NCI-H1417 (cell line): Measurements from ENCODE around the gene CRTC3.
A peak's percentile ranks its signal among the peaks of the same experiment; 100 is the strongest.
"Not testable (repeated sequence)": the region's sequence is repeated elsewhere in the genome, so short reads cannot be mapped to it uniquely, and the experiment has no call there.

Experiments used
- DNase-seq, 3 experiments: peaks; one replicate each; lab custom pipeline; 2025; lab: John Stamatoyannopoulos, UW

CRTC3 gene

DNA sequence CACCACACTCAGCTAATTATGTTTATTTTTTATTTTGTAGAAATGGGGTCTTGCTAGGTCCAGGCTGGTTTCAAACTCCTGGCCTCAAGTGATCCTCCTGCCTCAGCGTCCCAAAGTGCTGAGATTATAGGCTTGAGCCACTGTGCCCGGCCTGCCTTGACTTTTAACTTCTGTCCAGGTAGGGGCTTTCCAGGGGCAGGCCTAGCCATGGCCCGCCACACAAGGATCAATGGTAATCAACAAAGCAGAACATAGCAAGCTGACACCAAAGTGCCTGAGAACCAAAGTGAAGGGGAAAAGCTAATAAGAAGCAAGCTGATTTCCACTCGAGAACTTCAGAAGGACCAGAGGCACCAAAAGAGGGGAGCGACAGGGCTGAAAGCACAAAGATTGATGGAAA, 9.4 kb upstream of the CRTC3 start:
- no peak for DNase-seq

DNA sequence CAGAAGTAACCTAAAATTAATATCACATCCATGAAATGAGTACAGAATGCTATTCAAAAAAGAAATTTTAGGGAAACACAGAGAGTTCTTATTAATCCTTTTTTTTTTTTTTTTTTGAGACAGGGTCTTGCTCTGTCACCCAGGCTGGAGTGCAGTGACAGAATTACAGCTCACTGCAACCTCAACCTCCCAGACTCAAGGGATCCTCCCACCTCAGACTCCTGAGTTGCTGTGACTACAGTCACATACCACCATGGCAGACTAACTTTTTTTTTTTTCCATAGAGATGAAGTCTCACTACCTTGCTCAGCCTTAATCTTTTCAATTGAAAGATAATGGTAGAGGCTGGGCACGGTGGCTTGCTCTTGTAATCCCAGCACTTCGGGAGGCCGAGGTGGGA, 6.3 kb upstream of the CRTC3 start:
- DNase-seq = no peak

DNA sequence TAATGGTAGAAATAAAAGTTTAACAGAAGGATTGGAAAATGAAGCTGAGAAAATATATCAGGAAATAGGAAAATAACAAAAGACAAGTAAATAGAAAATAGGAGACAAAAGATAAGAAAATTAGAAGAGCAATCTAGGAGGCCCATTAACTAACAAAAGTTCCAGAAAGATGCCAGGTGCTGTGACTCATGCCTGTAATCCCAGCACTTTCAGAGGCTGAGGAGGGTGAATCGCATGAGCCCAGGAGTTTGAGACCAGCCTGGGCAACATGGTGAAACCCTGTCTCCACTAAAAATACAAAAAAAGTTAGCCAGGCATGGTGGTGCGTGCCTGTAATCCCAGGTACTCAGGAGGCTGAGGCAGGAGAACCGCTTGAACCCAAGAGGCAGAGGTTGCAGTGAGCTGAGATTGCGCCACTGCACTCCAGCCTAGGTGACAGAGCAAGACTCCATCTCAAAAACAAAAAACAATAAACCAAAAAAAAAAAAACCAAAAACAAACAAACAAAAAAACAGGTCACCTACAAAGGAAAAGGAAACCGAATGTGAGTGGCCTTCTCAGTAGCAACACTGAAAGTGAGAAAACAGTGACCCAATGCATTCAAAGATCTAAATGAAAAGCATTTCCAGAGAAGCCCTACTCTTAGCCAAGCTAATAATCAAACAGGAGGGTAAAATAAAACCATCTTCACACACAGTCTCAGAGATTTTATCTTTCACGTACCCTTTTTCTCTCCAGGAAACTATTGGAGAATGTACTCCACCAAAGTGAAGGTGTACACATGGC, 5.5 kb upstream of the CRTC3 start:
- not testable (repeated sequence) for DNase-seq

DNA sequence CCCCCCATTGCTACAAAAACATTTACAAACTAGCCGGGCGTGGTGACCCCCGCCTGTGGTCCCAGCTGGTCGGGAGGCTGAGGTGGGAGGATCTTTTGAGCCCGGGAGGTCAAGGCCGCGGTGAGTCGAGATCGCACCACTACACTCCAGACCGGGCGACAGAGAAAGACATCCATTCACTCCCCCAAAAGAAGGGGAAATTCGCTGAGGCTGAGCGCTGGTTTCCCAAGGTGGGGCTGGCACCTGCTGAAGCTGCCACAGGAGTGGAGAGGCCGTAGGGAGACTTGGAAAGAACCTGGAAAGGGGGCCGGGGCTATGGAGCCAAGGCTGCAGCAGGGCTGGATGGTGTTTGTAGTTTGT, 732 bp upstream of the CRTC3 start:
- no peak for DNase-seq

DNA sequence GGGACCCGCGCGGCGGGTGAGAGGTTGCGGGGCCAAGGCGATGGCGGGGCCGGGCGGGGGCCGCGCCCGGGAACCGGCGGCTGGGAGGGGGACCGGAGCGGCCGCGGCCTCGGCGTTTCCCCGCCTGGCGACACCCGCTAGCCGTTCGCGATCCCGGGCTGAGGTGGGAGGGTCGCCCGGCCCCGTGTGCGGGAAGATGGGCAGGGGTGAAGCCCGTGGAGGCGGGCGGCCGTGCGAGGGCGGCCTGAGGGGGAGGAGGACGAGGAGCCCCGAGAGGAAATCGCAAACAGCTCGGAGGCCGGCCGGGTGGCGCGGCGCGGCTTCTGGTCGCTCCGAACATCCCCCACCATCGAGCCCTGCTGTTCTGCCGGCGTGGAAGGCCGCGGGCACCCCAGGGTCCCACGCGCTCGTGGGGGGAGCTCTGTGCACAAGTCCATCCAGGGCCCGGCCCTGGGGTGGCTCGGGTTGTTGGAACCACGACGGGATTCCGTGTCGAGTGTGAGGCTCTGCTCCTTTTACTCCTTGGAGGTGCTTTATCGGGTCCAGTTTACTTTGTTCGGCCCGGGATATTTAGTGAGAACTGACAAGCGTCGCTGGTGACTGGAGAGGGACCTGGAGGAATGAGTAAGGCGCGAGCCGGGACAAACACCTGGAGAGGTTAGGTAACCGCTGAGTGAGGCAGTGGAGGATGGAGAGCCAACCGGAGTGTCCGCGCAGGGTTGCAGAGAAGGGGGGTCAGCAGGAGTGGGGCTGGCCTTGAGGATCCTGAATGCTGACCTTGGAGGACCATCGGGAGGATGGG, 728 bp downstream of the CRTC3 start:
- DNase-seq = peak; percentile 45 to 84 (median 77)

DNA sequence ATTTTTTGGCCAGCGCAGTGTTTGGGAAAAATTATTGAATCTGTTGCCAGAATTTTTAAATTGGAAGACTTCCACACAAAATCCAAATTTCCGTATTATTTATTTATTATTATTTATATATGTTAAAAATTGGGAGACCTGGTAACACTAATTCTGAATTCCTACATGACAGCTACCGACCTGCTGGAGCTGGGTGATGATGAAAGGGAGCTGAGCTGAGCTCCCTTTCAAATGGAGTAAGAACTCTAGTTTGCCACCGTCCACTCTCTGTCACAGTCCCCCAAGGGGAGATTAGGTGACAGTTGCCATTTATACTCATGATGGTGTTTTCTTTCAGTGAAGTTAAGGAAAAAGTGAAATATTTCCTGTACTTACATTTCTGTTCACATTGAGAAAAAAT, 1.4 kb downstream of the CRTC3 start:
- peak in 1 of 3 experiments; percentile 44 for DNase-seq

DNA sequence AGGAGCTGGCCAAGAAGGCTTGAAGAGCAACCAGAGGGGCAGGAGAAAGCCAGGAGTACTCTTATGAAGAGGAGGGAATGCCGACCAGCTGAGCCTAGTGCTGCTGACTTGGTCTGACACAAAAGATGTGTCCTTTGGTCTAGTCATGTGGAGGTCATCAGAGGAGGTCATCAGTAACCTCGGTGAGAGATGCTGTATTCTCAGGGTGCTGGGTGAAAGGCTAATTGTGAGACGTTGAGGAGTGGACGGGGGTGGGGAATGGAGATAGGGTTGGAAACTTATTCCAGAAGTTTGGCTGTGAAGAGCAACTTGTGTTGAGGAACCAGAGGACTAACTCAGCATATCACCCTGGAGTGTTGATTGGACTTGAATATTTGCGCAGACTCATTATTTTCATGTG, 5.5 kb downstream of the CRTC3 start:
- no peak for DNase-seq

DNA sequence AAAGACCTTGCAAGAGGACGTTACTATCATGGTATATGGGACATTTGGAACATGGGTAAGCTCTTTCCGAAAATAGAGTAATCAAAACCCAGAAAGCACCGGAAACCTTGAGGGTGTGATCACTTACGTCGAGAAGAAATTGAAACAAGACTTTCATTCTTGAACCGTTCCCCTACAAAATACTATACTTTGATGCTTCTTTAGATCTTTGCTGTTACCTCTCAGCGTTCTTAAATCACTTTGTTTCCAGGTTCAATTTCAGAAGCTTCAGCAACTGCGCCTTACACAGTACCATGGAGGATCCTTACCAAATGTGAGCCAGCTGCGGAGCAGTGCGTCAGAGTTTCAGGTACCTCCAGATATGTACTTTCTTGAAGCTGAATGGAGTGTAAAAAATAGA, 10.1 kb downstream of the CRTC3 start:
- DNase-seq = no peak

DNA sequence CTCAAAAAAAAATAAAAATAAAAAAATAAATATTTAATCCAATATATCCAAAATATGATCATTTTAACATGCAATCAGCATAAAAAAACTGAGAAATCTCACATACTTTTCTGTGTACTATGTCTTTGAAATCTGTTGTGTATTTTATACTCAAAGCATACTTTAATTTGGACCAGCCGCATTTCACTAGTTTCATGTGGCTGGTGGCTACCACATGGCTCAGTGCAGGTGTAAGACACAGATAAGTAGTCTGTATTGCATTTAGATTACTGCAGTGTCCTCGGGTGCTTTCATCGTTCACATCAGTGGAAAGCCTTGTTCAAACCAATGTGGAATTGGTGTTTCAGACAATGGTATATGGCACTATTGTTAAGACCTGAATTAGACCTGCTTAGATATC, 11.0 kb downstream of the CRTC3 start:
- DNase-seq = no peak

DNA sequence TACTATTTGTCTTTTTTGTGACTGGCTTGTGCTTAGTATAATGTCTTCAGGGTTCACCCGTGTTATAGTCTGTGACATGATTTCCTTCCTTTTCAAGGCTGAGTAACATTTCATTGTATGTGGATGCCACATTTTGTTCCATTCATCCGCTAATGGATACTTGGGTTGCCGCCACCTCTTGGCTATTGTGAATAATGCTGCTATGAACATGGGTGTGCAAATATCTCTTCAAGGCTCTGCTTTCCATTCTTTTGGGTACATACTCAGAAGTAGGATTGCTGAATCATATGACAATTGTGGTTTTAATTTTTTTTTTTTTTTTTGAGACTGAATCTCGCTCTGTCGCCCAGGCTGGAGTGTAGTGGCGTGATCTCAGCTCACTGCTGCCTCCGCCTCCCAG, 15.4 kb downstream of the CRTC3 start:
- no peak for DNase-seq

DNA sequence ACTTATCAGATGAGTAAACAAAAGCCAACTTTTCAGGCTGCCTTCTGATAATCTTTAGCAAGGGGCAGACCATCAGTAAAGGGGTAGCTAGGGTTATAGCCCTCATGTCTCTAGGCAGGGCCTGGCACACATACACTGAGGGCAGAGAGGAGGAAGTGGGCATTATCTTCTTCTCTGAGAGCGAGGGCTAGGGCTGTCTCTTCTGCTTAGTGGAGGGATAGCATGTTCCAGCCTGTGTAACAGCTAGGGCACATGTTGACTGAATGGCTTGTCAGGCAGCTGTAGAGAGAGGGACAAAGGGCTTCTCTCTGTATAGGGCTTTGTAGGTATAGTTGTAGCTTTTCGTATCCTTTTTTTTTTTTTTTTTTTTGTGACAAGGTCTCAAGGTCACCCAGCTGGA, 17.8 kb downstream of the CRTC3 start:
- DNase-seq = no peak

DNA sequence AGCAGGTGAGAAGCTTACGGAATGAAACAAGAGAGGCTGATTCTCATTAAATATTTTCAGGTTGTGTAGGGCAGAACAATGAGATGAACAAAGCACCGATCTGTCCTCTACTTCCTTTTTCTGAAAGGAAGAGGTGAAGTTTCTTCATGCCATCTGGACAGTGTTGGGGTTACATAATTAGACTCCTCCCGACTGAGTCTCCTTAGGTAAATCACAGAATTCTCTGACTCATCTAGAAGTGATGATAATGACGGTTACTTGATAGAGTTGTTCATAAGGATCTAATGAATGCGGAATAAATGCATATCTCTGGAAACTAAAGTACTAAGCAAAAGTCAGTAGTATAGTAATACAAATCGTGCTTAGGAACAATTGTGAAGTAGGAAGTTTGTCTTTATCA, 21.2 kb downstream of the CRTC3 start:
- DNase-seq = no peak

DNA sequence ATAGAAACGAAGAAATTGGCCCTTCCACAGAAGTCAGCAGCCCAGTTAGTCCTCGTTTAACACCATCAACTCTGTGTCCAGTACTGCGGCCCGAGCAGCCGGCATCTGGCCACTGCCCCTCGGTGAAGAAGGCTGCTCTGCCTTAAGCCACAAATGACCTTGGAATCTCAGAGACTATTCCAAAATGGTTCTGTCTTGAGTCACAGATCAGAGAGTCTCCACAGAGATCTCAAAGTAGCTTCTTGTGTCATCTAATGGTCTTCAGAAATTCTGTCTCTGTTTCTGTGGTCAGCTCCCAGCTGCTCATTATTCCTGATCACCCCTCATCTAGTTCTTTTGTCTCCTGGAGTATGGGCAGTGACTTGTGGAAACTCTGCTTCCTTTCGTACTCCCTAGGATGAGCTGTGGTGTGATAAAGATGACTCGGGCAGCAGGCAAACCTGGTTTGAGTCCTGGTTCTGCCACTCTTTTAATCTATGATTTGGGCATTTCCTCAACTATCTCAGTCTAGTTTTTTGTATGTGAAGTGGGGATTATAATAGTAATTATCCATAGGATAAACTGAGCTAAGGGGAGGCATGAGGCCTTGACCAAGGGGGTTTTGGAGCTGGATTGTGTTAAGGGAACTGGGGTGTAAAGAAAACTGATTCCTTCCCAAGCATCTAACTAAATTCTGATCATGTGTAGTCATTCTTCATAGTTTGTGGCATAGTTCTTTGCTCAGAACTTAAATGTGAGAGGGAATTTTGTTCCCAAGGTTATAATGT, 22.6 kb downstream of the CRTC3 start:
- no peak for DNase-seq

DNA sequence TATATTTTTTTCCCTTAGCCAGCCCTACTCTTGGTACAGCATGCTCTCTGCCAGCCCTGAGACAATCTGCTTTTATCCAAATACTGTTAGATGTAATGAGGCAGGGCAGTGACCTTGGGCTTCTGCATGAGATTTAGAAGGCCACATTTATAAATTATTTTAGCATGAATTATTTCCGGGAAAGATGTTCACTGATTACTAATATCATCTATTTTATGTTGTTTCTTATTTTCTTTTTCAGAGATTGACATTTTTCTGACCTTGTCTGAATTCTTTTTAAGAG, 23.1 kb downstream of the CRTC3 start:
- DNase-seq = no peak

DNA sequence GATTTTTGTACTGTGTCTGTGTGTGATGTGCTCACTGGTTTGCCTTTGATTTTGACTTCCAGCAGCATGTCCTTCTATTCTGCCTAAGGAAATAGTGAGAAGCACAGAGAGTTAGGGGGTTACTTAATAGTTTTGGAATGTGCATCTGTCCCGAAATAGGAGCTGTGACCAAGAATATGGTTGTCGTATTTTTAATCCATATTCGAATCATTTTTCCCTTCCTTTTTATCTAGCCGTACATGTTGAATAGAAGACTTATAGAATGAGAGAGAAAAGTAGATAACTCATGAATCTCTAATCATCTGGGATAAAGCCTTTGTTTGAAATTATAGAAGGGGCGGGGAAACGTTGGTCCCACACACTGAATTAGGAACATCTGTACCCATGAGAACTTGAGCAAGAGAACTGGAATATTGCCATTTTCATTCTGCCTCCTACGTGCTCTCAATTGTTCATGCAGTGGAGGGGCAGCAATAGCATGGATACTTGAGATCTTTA, 23.6 kb downstream of the CRTC3 start:
- DNase-seq = no peak

DNA sequence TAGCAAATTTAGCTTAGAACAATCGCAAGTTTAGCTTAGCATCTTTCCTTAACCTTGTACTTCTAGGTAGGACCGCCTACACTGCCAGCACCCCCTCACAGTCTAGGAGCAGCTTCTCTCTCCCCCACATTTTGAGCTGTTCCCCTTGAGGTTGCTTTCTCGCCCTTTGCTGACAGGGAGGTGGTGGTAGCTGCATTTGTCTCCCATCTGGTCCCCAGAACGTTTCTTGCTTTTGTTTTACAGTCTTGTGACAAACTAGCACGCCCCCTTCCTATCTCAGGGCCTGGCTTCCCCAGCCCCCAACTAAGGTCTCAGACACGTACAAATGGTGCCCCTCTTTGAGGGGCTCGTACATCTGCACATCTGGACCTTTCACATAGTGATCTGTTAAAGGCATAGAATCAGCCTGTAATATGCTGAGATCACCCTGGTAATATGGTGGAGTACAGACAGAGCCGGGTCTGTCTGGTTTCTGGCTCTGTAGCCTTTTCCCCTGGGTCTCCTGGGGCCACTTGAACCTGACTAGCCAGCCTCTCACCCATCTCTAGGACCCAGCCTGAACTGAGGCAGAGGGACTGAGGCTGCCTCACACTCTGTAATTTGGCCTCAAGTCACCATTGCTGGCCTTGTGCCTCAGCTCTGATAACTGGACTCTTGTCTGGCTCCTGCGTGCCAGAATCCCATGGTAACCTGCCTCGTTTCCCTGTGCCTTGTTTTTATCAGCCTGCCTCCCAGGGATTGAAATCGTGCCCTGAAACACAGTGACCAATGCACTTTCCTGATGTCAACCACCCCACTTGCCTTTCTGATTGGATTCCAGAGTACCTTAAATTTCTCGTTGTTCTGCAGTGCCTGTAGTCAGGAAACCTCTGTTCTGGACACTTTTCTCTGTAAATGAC, 27.7 kb downstream of the CRTC3 start:
- DNase-seq = peak in 1 of 3 experiments; percentile 8

DNA sequence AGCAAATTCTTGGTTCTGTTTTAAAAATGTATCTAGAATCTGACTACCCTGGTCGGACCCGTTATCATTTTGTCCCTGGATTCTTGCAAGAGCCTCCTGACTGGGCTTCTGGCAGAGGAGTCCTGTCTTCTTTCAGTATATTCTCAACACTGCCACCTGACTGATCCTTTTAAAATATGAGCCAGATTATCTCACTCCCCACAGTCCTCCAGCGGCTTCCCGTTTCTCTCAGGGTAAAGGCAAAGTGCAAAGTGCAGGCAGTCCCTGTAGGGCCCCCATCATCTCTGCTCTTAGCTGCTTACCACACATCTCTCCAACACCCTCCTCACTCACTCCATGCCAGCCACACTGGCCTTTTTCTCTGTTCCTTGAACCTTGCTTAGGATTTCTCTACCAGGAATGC, 28.4 kb downstream of the CRTC3 start:
- DNase-seq = no peak

DNA sequence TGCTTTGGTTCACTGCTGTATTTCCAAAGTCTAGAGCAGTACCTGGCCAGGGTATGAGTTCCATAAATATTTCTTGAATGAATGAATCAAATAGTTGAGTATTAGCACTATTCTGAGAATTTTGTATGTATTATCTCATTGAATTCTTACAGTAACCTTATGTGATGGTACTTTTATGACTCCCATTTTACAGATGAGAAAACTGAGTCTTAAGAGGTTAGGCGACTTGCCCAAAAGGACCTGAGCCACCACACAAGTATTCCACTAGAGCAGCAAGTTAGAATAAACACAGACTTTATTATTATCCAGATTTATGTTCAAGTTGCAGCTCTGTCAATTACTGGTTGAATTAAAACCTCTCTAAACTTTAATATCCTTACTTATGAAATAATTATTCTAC, 29.4 kb downstream of the CRTC3 start:
- no peak for DNase-seq

DNA sequence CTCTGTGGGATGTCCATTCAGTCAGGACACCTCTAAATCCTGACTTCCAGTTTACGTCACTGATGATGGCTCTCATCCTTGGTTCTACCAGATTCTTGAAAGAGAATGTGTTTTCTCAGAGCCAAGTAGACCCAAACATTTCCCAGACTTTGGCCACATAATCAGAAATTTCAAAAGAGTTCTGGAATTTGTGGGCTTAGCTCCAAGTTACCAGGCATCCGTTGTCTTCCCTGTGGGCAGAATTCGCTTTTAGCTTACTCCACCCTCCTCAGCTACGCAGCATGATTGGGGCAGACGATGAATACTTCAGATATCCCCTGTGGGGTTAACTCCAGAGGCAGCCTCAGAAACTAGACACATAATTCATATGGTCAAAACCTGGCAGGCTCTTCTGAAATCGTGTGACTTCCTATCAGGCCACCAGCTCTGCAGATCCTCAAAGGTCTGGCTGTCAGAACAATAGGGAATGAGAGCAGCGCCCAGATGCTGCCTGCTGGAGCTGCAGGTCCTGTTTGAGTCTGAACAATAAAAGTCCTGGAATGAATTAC, 30.6 kb downstream of the CRTC3 start:
- DNase-seq = no peak

DNA sequence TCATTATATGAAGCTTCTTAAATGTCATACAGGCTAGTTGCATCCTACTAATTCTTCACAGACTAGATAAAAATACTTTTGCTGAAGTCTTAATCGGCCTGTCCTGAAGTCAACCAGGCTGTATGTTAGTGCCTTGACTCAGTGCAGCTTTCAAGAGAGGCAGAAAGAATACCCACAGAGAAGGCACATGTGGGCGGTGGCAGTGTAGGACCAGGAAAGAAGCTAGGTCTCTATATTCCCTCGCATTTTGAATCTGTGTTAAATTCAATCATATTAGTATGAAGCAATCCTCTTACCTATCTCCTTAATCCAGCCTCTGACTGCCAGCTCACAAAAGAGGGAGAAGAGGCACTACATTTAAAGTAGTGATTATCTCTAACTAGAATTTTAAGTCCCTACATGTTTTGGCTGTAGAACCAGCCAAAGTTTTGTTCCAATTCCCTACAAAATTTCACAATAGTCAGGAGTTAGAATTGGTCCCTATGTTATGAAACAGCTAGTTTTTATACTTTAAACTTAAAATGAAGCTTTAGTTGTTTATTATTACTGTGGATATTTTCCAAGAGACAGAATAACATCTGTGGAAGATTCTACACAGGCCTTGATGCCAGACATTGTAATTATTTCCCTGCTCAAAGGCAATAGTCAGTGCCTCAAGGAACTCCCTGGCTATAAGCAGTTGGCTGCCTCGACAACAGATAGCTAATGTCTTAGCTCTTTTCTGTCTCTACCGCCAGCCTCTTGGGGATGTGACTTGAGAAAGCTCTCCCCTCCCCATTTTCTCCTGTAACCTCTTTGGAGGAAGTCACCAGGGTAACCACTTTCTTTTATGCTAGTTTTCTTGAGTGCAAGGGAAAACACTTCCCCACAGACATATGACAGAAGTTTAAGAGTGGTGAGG, 31.9 kb downstream of the CRTC3 start:
- no peak for DNase-seq

DNA sequence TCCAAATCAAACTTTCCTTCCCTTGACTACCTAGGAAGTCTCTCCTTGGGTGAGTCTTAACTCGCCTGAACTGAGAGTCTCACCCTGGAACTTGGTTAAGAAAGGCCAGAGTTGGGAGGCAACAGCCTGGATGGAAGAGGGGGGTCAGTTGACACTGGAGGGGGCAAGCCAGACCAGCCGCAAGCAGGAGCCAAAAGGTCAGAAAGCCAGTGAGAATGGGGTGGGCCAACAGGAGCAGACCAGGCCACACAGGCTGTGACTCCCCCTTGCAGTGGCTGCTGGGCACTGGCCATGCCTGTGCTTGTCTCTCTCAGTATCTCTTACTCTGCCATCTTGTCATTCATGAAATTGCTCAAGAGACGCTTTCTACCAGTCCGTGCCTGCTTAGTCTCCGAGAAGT, 32.9 kb downstream of the CRTC3 start:
- DNase-seq = no peak
